ENCODE results near the gene ZNF354C.

DNA sequence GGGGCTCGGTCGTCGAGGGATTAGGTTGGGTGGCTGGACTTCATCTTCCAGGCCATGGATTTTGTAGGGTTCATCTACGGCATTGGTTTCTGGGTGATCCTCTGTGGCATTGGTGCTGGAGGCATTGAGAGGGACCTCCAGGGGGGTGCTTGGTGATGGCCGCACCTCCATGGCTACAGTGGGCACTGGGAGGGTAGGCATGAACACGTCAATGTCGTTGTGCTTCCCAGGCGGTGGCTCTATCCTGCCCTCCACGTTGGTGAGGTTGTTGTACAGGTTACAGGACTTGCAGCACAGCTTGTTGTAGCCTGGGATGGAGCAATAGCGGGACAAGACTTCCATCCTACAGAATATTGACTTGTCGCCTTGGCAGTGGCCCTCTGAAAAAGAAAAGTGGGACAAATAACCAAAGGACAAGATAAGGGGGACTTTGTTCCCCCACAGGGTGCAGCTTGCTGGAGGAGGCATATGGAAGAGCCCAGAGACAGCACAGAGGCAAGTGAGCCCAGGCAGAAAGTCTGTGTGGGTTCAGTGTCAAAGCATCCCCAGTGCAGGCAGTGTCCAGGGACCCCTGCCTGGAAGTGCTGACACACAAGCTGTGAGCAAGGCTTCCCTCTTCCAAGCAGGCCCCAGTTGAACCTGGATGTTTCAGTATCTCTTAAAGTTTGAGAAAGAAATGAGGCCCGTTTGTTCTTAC lies 53.9 kb downstream of the ZNF354C start:
- TF ChIP-seq GATA3 (IDR thresholded peaks at IDR 0.05; ENCODE audit: low read depth, low read length) = no peak
- no peak for TF ChIP-seq GATA2 (IDR thresholded peaks at IDR 0.05; ENCODE audit: low read depth, low read length)
